WERI-Rb-1 (cell line): ENCODE results near the gene CEACAM5.

Source experiments
- DNase-seq: peaks from one replicate; pipeline ENCODE4 v3.0.0-alpha.2; 2020
- H3K27ac ChIP-seq: fragments of 250-450 bp; sonication (Bioruptor Pico); 2 replicates; pipeline ENCODE4 v1.5.1; 2020; ENCODE audit warnings: mild to moderate bottlenecking, moderate library complexity
- H3K27me3 ChIP-seq: fragments of 250-450 bp; sonication (Bioruptor Pico); 2 replicates; pipeline ENCODE4 v1.5.1; 2021; ENCODE audit warnings: mild to moderate bottlenecking, low read depth, moderate library complexity; ENCODE audit not compliant: insufficient read depth, severe bottlenecking
- H3K36me3 ChIP-seq: fragments of 250-450 bp; sonication (Bioruptor Pico); 2 replicates; pipeline ENCODE4 v1.5.1; 2020; ENCODE audit warnings: mild to moderate bottlenecking, moderate library complexity
- H3K4me3 ChIP-seq: 2 replicates; pipeline ENCODE4 v1.5.1; 2011; ENCODE audit warnings: low read depth, mild to moderate bottlenecking, control low read depth, low read length
- H3K9me3 ChIP-seq: fragments of 250-450 bp; sonication (Bioruptor Pico); 2 replicates; pipeline ENCODE4 v1.5.1; 2021; ENCODE audit warnings: mild to moderate bottlenecking, moderate library complexity; ENCODE audit not compliant: severe bottlenecking
- TF ChIP-seq, protein P1 (sequence below): IDR thresholded peaks from 2 replicates; pipeline ENCODE4 v1.5.1; 2011; ENCODE audit warnings: low read depth, mild to moderate bottlenecking, control low read depth, inconsistent platforms, low read length

CEACAM5 gene

DNA sequence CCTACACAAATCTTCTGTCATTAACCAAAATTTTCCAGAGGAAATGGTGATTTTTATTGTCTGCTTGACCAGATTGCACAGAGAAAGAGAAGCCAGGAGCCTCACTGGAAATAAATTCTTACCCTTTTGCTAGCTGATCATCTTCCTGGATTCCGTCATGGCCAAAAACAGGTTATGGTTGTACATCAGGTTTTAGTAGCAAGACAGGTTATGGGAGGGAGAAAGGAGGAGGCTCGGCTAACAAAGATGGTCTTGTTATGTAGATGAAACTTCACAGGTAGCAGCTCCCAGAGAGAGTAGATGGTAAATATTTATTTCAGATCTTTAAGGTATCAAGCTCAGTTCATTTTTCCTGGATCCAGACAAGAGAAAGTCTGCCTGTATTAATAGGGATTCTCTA is 68.3 kb downstream of the CEACAM5 start:
- Histone ChIP-seq H3K27me3 (peaks cover 12% of the 10 kb centered on the region), H3K9me3 (no peaks in the 10 kb centered on the region), H3K36me3 (no peaks in the 10 kb centered on the region), H3K27ac (no peak overlapping the region), H3K4me3 (no peak overlapping the region)
- DNase-seq: no peak
- TF ChIP-seq, protein P1, sequence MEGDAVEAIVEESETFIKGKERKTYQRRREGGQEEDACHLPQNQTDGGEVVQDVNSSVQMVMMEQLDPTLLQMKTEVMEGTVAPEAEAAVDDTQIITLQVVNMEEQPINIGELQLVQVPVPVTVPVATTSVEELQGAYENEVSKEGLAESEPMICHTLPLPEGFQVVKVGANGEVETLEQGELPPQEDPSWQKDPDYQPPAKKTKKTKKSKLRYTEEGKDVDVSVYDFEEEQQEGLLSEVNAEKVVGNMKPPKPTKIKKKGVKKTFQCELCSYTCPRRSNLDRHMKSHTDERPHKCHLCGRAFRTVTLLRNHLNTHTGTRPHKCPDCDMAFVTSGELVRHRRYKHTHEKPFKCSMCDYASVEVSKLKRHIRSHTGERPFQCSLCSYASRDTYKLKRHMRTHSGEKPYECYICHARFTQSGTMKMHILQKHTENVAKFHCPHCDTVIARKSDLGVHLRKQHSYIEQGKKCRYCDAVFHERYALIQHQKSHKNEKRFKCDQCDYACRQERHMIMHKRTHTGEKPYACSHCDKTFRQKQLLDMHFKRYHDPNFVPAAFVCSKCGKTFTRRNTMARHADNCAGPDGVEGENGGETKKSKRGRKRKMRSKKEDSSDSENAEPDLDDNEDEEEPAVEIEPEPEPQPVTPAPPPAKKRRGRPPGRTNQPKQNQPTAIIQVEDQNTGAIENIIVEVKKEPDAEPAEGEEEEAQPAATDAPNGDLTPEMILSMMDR: no peak
